Amygdala (tissue), 56 donors: ENCODE results near the gene VSIG1.

ENCODE experiments used
- DNase-seq, 56 donors: peaks; one replicate each; lab custom pipeline; 2025; lab: John Stamatoyannopoulos, UW

Gene VSIG1

DNA sequence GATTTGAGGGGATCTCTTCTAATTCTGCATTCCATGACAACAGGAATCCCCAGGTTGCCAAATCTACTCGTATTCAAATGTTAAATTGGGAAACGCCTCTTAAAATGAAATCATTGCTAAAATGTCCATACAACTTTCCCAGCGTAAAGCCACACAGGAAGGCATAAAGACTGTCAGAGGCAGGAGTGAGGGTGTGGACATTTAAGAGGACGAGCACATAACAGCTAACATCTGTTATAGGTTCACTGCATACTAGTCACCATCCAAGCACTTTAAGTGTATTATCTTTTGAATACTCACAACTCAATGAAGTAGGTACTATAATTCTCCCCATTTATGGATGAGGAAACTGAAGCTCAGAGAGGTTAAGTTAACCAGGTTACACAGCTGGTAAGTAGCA, 82.3 kb downstream of the VSIG1 start:
- no peak for DNase-seq
